G401 (cell line): ENCODE measurements around the gene MTHFD1. TPM values are rescaled to one million over a fixed set of nuclear protein-coding genes. Genes with fewer than 3 reads are reported as not detected.
A peak's percentile ranks its signal among the peaks of the same experiment; 100 is the strongest.

ENCODE experiments used
- DNase-seq: peaks from one replicate; pipeline ENCODE4 v3.0.0-alpha.2; 2015; ENCODE audit warnings: low spot score
- in situ Hi-C: cut with HindIII; loops from 2 replicates; pipeline ENCODE4 v1.10.0; 2016; ENCODE audit warnings: low sequenced_read_pairs, mixed read lengths
- total RNA-seq: library from RNA; depleted of rRNA; stranded (reverse); fragments of >200 nt; shearing (Covaris generic); gene quantifications from 2 replicates; pipeline ENCODE4 v1.2.3, GENCODE V29; 2014

Gene MTHFD1
- total RNA-seq, 1 experiment from 2014 or later = 53.0 TPM

GRCh38 chr14:64440494-64440893, 52.3 kb downstream of the MTHFD1 start:
- in situ Hi-C loops = no loop called here
- DNase-seq = no peak

GRCh38 chr14:64442300-64442988, 54.3 kb downstream of the MTHFD1 start:
- in situ Hi-C loops = no loop called here
- no peak for DNase-seq

GRCh38 chr14:64444140-64444539, 56.0 kb downstream of the MTHFD1 start:
- DNase-seq = no peak
- in situ Hi-C loops = no loop called here

GRCh38 chr14:64444984-64445845, 57.1 kb downstream of the MTHFD1 start:
- DNase-seq = peak; percentile 64

GRCh38 chr14:64447876-64448670, 59.9 kb downstream of the MTHFD1 start:
- in situ Hi-C loops = no loop called here

More at GRCh38 chr14:64444984-64445845, 57.1 kb downstream of the MTHFD1 start:
- in situ Hi-C loops = no loop called here

DNA sequence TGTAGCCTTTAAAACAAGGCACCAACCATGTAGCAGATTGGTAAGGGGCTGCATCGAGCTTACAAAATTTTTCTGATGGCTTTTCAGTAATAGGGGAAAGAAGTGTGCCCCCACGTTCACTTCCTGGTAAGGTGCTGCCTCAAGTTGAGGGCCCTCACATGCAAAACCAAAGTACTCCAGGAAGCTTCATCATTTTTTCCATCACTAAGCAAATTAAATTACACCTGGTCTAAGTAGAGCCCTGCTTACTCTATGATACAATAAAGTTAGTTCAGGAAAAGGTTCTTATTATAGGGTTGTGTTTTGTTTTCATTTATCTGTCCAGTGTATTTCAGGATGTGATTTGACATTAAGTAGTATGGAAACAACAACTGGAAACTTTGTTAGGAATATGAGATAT, 62.1 kb downstream of the MTHFD1 start:
- in situ Hi-C loops = no loop called here
- DNase-seq = no peak

More at GRCh38 chr14:64447876-64448670, 59.9 kb downstream of the MTHFD1 start:
- no peak for DNase-seq

- in situ Hi-C loops = no loop called here
- no peak for DNase-seq
Measured at GRCh38 chr14:64454671-64455070, 66.5 kb downstream of the MTHFD1 start.

DNA sequence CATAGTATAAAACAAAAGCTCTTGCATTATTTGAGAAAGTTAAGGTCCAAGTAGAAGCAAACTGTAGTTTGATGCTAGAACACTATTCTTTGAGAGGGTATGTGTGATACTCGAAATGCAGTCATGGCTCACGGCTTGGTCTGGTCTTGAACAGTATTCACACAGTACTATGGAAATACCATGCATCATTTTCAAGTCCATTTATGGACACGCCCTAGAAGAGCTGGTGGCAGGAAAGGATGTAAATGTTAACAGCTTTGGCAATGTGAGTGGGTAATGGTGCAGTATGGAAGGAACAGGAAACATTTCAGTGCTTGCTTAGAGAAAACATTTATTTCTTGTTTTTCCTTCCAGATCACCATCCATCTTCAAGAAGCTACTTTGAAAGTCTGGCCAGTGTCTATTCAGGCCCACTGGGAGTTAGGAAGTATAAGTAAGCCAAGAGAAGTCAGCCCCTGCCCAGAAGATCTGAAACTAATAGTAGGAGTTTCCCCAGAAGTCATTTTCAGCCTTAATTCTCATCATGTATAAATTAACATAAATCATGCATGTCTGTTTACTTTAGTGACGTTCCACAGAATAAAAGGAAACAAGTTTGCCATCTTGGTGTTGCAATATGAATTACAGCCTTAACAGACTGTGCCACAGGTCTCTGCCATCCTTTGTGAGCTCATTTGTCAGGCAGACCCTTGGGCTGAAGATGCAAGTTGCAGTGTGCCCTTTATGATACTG, 71.4 kb downstream of the MTHFD1 start:
- no peak for DNase-seq
- in situ Hi-C loops = no loop called here

DNA sequence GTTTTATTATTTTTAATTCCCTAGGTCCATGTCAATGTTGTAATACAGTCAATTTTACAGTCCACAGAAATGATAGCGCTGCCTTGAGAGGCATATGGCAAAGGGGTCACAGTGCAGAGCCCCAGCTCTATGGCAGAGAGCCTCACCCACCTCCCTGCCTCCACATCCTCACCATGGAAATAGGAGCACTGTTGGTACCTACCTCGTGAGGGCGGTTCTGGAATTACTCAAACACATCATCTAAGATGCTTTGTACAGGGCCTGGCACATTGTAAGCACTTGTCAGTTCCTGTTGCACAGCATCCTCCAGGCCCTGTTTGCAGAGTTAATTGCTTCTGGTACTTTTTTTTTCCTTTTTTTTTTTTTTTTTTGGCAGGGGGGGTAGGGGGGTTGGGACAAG, 73.1 kb downstream of the MTHFD1 start:
- in situ Hi-C loops = no loop called here
- no peak for DNase-seq

GRCh38 chr14:64463195-64463594, 75.0 kb downstream of the MTHFD1 start:
- DNase-seq = no peak
- in situ Hi-C loops = no loop called here

GRCh38 chr14:64463873-64464272, 75.7 kb downstream of the MTHFD1 start:
- no peak for DNase-seq
- in situ Hi-C loops = no loop called here

- DNase-seq = peak; percentile 44
- in situ Hi-C loops = no loop called here
Measured at GRCh38 chr14:64464651-64465050, 76.5 kb downstream of the MTHFD1 start.

DNA sequence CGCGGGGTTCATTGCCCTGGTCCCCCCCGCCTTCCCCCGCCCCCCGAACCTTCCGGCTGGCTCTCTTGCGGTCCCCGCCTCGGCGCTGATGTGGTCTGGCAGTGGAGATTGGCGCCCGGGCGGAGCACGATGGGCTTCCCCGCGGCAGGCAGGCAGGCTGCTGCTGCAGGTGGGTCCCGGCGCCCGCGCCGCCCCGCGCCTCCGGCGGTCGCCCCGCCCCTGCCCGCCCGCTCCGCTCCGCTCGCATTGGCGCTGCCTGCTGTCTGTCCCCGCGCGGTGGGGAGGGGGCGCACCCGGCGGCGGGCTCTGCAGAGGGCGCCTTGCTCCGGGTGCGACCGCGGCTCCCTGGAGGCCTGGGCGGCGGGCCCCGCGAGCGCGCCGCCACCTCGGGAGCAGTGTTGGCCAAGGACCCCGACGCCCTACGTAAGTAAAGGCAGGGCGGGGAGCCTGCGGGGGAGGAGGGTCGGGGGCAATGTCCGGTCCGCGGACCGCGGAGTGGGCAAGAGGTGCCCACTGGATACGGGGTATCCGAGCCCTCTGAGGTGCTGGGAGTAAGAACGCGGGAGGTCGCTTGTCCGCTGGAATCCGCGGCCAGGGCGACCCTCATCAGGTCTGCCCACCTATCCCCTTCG, 77.2 kb downstream of the MTHFD1 start, which contains the start of gene AKAP5:
Gene AKAP5, plus strand, starts transcription at position 309 of the 632 bp plus-strand sequence. CDS start 2,896 bp downstream, outside the sequence.
- peak; percentile 51 for DNase-seq
- in situ Hi-C loops = no loop called here

- DNase-seq = peak; percentile 80
- in situ Hi-C loops = no loop called here
Measured at GRCh38 chr14:64465831-64466554, 77.8 kb downstream of the MTHFD1 start.

DNA sequence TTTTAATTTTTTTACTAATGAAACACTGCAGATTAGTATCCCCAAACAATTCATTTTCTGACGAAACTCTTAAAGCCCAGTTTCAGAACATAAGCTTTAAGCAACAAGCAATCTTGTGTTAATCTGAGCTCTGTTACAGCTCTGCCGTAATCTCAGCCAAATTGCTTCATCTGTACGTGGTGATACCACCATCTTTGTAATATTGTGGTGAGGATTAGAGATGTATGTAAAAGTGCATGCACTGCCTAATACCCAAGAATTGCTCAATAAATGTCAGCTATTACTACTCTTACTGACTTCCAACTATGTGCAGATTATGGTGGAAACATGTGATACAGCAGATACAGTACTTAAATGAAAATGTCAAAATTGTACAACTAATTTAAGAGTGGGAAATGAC, 78.9 kb downstream of the MTHFD1 start:
- peak; percentile 29 for DNase-seq
- in situ Hi-C loops = no loop called here

DNA sequence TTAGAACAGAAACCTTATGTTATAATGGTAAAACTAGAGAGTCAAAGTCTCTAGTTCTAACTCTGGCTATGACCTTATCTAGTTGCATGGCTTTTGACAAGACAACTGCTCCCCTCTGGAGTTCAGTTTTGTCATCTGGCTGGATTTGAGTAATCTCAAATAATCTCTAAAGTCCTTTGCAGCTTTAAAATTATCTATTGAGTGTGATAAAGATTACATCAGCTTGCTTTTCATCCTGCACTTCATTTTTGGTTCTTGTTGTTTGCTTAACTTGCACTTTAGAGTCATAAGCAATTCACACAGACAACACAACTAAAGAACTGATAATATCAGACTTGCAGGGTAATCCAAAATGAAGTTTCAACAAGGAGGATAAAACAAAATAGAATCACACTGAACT, 79.4 kb downstream of the MTHFD1 start:
- DNase-seq = peak; percentile 38
- in situ Hi-C loops = no loop called here

DNA sequence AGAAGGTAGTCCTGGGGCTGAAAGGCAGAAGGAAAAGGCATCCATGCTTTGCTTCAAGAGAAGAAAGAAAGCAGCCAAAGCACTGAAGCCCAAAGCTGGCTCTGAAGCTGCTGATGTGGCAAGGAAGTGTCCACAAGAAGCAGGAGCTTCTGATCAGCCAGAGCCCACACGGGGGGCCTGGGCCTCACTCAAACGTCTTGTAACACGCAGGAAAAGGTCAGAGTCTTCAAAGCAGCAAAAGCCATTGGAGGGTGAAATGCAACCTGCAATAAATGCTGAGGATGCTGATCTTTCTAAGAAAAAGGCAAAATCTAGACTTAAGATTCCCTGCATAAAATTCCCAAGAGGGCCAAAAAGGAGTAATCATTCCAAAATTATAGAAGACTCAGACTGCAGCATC, 80.3 kb downstream of the MTHFD1 start:
- in situ Hi-C loops = no loop called here
- peak; percentile 23 for DNase-seq

DNA sequence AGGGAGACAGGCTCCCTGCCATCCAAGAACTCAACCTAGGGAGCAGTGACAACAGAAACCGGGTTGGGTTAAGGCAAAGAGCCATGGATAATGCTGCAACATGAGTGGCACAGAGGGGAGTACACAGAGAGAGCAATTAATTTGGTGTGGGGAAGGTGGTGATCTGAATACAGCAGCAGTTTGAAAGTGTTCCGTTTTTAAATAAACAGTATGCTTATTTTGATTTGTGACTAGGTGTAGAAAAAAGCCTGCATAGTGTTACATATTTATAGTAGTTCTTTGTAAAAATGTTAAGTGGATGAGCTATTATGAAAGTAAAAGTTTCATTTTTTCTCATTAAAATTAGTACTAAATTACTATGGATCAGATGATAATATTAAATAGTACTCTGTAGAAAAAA, 85.9 kb downstream of the MTHFD1 start:
- no peak for DNase-seq
- in situ Hi-C loops = no loop called here
